Chondrocyte (in vitro differentiated cells): ENCODE measurements around the gene MMP8. TPM values are rescaled to one million over a fixed set of nuclear protein-coding genes. Genes with fewer than 3 reads are reported as not detected.
"Not testable (repeated sequence)": the region's sequence is repeated elsewhere in the genome, so short reads cannot be mapped to it uniquely, and the experiment has no call there.

Experiments
- DNase-seq: peaks from one replicate; pipeline ENCODE4 v3.0.0; 2021; ENCODE audit warnings: mixed read lengths, low spot score
- H3K27ac Mint-ChIP-seq: one replicate; pipeline ENCODE4 v1.8.0; 2021; ENCODE audit warnings: mild to moderate bottlenecking, moderate library complexity, mixed read lengths; ENCODE audit not compliant: unreplicated experiment
- H3K27me3 Mint-ChIP-seq: 2 replicates; pipeline ENCODE4 v1.8.0; 2021; ENCODE audit warnings: low read depth, mixed read lengths
- H3K36me3 Mint-ChIP-seq: 2 replicates; pipeline ENCODE4 v1.8.0; 2021; ENCODE audit warnings: low read depth, mixed read lengths
- H3K4me1 Mint-ChIP-seq: 2 replicates; pipeline ENCODE4 v1.8.0; 2021; ENCODE audit warnings: low read depth, mild to moderate bottlenecking, mixed read lengths
- H3K4me3 Mint-ChIP-seq: one replicate; pipeline ENCODE4 v1.8.0; 2021; ENCODE audit warnings: mild to moderate bottlenecking, moderate library complexity, mixed read lengths; ENCODE audit not compliant: unreplicated experiment
- H3K9me3 Mint-ChIP-seq: 2 replicates; pipeline ENCODE4 v1.8.0; 2021; ENCODE audit warnings: low read depth, mixed read lengths
- CTCF ChIP-seq: fragments of 200-600 bp; sonication (generic); IDR thresholded peaks from 2 replicates; pipeline ENCODE4 v1.5.0; 2021; ENCODE audit warnings: antibody characterized with exemption, mild to moderate bottlenecking, moderate library complexity
- total RNA-seq: library from RNA; stranded (reverse); gene quantifications from 3 replicates; pipeline ENCODE4 v1.2.1, GENCODE V29; 2021

MMP8 gene
- total RNA-seq, 1 donor from 2014 or later = not detected

- Mint-ChIP-seq H3K27ac (no peak overlapping the region), H3K36me3 (peaks cover 4% of the 10 kb centered on the region), H3K9me3 (peaks cover 12% of the 10 kb centered on the region), H3K4me1 (peaks cover 7% of the 10 kb centered on the region), H3K4me3 (no peak overlapping the region), H3K27me3 (no peaks in the 10 kb centered on the region)
- DNase-seq = no peak
- TF ChIP-seq CTCF = no peak
Measured at GRCh38 chr11:102753267-102753666, 28.5 kb upstream of the MMP8 start.

DNA sequence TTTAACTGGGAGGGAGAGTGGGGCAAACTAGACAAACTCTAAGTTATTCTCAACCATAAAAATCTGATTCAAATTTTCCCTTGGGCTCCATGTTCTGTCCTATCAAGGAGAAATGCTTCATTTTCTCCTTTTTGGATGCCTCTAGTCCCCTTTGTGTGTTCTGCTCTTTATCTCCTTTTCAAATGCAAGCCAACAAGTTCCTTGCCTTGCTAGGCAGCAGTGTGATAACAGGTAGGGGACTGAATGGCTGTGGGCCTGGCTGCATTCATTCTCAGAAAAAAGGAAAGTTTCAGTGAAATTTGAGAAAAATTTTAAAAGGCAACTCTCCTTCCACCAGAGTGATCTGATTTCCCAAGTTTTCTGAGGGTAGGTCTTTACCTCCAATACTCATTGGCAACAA, 26.9 kb upstream of the MMP8 start:
- no peak for DNase-seq
- H3K36me3 Mint-ChIP-seq = peaks cover 8% of the 10 kb centered on the region
- TF ChIP-seq CTCF = no peak
- no peaks in the 10 kb centered on the region for H3K27me3 Mint-ChIP-seq
- H3K4me3 Mint-ChIP-seq = no peak overlapping the region
- H3K4me1 Mint-ChIP-seq = peaks cover 5% of the 10 kb centered on the region
- H3K27ac Mint-ChIP-seq = no peak overlapping the region
- H3K9me3 Mint-ChIP-seq = peaks cover 22% of the 10 kb centered on the region

GRCh38 chr11:102749101-102749722, 24.5 kb upstream of the MMP8 start:
- Mint-ChIP-seq H3K27me3 (no peaks in the 10 kb centered on the region), H3K4me1 (peaks cover 5% of the 10 kb centered on the region), H3K4me3 (no peak overlapping the region), H3K9me3 (peaks cover 26% of the 10 kb centered on the region), H3K36me3 (peaks cover 10% of the 10 kb centered on the region), H3K27ac (no peak overlapping the region)
- TF ChIP-seq CTCF = no peak
- DNase-seq = no peak

DNA sequence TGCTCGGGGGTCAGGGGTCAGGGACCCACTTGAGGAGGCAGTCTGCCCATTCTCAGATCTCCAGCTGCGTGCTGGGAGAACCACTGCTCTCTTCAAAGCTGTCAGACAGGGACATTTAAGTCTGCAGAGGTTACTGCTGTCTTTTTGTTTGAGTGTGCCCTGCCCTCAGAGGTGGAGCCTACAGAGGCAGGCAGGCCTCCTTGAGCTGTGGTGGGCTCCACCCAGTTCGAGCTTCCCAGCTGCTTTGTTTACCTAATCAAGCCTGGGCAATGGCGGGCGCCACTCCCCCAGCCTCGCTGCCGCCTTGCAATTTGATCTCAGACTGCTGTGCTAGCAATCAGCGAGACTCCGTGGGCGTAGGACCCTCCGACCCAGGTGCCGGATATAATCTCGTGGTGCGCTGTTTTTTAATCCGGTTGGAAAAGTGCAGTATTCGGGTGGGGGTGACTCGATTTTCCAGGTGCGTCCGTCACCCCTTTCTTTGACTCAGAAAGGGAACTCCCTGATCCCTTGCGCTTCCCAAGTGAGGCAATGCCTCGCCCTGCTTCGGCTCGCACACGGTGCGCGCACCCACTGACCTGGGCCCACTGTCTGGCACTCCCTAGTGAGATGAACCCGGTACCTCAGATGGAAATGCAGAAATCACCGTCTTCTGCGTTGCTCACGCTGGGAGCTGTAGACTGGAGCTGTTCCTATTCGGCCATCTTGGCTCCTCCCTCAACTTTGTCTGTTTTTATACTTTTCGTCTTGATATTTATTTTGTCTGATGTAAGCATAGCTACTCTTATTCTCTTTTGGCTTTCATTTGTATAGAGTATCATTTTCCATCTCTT, 22.2 kb upstream of the MMP8 start:
- not testable (repeated sequence) for DNase-seq, H3K27me3 Mint-ChIP-seq, H3K36me3 Mint-ChIP-seq, H3K4me1 Mint-ChIP-seq
- Mint-ChIP-seq H3K9me3 (peaks cover 26% of the 10 kb centered on the region), H3K27ac (peak overlapping the region; percentile 12), H3K4me3 (peak overlapping the region; percentile 65)

DNA sequence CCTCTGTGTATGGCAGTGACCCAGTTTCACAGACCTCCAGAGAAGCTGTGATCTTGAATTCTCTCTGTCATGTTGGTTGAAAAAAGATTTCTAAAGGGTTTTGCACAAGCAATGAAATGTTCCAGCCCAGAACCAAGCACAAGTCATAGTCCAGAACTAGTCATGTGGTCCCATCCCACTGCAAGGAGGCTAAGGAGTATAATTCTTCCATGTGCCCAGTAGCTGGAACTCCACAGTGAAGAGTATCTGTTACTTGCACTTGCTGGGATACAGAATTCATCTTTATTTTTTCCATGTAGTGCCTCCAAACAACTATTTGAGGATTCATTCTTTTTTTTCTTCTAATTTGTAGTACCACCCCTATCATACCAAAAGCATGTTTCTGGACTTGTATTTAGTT, 9.9 kb upstream of the MMP8 start:
- Mint-ChIP-seq H3K27ac (no peak overlapping the region), H3K4me1 (no peaks in the 10 kb centered on the region), H3K4me3 (no peak overlapping the region), H3K27me3 (no peaks in the 10 kb centered on the region), H3K9me3 (peaks cover 15% of the 10 kb centered on the region), H3K36me3 (peaks cover 4% of the 10 kb centered on the region)
- DNase-seq = no peak
- TF ChIP-seq CTCF = no peak
